ENCODE measurements around the gene BCL2L2. TPM values are rescaled to one million over a fixed set of nuclear protein-coding genes. Genes with fewer than 3 reads are reported as not detected.

Gene BCL2L2
- total RNA-seq, 1 experiment from 2014 or later = 21.3 TPM

DNA sequence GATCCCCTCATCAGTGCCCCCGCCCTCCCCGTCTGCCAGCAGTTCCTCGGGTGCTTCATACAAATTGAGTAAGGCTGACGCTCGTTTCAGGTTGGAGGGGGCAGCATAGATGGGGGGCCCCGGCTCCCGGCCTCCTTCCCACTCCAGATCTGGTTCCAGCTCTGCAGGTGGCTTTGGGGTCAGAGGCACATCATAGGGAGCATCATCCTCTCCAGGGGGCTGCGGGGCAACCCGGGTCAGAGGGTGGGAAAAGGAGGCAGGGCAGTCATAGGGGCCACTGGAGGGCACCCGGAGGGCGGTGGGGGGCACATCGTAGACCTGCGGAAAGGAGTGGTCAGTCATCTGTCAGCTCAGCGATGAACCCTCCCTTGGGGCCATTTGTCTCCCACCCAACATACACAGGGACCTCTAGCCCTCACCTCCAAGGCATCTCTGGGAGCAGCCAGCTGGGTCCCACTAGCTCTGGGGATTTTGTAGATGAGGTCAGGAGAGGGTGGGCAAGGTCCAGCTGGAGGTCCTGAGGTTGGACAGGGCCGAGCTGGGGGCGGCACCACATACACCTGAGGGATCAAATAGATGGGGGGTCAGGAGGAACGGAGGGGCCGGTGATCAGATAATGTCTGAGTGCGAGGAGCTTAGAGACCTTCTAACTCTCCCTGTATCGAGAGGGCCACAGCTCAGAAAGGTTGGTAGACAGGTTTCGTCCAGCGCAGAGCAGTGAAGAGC is 53.3 kb downstream of the BCL2L2 start:
- CTCF ChIA-PET = interaction anchor here (0.9 to 1.0 kb wide), 2 partner anchors 20 to 27 kb away, joined by 3 read pairs; no protein-coding TSS in a partner anchor
- BruUV-seq (replicated peaks) = no TSS peak

DNA sequence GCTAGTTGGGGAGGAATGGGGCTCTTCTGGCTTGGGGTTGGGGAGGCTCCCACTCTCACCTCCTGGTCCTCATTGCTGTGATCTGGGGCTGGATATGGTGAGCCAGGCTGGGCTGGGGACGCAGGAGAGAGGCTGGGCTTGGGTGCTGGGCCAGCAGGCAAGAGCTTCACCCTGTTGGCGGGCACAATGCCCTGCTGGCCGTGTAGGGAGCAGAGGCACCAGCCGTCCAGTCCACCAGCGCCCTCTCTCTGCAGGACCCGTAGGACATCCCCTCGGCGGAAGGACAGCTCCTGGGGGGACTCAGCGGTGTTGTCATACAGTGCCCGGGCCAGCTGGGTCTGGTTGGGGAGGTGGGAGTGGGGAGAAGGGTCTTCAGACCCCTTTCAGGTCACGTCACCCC is 53.9 kb downstream of the BCL2L2 start:
- H3K4me3 Mint-ChIP-seq (ENCODE audit: low read depth, unreplicated experiment) = no peak overlapping the region
- H3K27me3 Mint-ChIP-seq (ENCODE audit: unreplicated experiment) = peaks cover 86% of the 10 kb centered on the region
- BruUV-seq (replicated peaks) = no TSS peak
- intact Hi-C loops (cut with micrococcal nuclease; ENCODE audit: unreplicated experiment) = no loop called here
- H3K27ac Mint-ChIP-seq (ENCODE audit: unreplicated experiment) = no peak overlapping the region
- CTCF ChIA-PET = interaction anchor here (0.9 to 1.0 kb wide), 2 partner anchors 20 to 28 kb away, joined by 3 read pairs; no protein-coding TSS in a partner anchor
- DNase-seq = peak; percentile 13
- TF ChIP-seq, protein P1, sequence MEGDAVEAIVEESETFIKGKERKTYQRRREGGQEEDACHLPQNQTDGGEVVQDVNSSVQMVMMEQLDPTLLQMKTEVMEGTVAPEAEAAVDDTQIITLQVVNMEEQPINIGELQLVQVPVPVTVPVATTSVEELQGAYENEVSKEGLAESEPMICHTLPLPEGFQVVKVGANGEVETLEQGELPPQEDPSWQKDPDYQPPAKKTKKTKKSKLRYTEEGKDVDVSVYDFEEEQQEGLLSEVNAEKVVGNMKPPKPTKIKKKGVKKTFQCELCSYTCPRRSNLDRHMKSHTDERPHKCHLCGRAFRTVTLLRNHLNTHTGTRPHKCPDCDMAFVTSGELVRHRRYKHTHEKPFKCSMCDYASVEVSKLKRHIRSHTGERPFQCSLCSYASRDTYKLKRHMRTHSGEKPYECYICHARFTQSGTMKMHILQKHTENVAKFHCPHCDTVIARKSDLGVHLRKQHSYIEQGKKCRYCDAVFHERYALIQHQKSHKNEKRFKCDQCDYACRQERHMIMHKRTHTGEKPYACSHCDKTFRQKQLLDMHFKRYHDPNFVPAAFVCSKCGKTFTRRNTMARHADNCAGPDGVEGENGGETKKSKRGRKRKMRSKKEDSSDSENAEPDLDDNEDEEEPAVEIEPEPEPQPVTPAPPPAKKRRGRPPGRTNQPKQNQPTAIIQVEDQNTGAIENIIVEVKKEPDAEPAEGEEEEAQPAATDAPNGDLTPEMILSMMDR (IDR thresholded peaks at IDR 0.05; ENCODE audit: unreplicated experiment) = no peak
- no peaks in the 10 kb centered on the region for H3K36me3 Mint-ChIP-seq (ENCODE audit: insufficient read depth, unreplicated experiment)
- H3K9me3 Mint-ChIP-seq (ENCODE audit: low read depth, unreplicated experiment) = no peaks in the 10 kb centered on the region
- no peaks in the 10 kb centered on the region for H3K4me1 Mint-ChIP-seq (ENCODE audit: low read depth, unreplicated experiment)

More for the DNA sequence above, 53.3 kb downstream of the BCL2L2 start:
- intact Hi-C loops (cut with micrococcal nuclease; ENCODE audit: unreplicated experiment) = no loop called here
- TF ChIP-seq, protein P1 (IDR thresholded peaks at IDR 0.05; ENCODE audit: unreplicated experiment) = no peak
- Mint-ChIP-seq H3K9me3 (ENCODE audit: low read depth, unreplicated experiment) (no peaks in the 10 kb centered on the region), H3K4me1 (ENCODE audit: low read depth, unreplicated experiment) (no peaks in the 10 kb centered on the region), H3K4me3 (ENCODE audit: low read depth, unreplicated experiment) (no peak overlapping the region), H3K27ac (ENCODE audit: unreplicated experiment) (no peak overlapping the region), H3K36me3 (ENCODE audit: insufficient read depth, unreplicated experiment) (no peaks in the 10 kb centered on the region), H3K27me3 (ENCODE audit: unreplicated experiment) (peaks cover 87% of the 10 kb centered on the region)
- no peak for DNase-seq

DNA sequence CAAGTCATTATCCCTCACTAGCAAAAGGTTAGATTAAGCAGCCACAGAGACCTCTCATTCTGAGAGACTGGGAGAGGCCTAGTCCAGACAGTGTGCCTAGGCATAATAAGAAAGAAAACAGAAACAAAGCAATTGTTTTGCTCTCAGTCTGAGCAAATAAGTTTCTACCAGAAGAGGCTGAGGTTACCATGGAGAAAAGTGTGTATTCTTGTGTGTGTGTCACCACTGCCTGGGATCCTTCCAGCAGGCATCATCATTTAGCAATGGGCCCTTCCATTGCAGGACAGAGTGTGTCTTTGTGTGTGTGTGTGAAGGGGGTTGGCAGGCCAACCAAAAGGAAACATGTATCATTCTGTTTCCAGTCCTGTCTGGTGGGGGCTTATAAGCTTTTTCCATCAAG is 54.7 kb downstream of the BCL2L2 start:
- TF ChIP-seq, protein P1 (IDR thresholded peaks at IDR 0.05; ENCODE audit: unreplicated experiment) = no peak
- CTCF ChIA-PET = interaction anchor here (0.5 to 1.0 kb wide), 2 partner anchors 19 to 345 kb away, joined by 3 to 4 read pairs; no protein-coding TSS in a partner anchor
- H3K27ac Mint-ChIP-seq (ENCODE audit: unreplicated experiment) = no peak overlapping the region
- H3K9me3 Mint-ChIP-seq (ENCODE audit: low read depth, unreplicated experiment) = no peaks in the 10 kb centered on the region
- H3K36me3 Mint-ChIP-seq (ENCODE audit: insufficient read depth, unreplicated experiment) = no peaks in the 10 kb centered on the region
- no peak for DNase-seq
- intact Hi-C loops (cut with micrococcal nuclease; ENCODE audit: unreplicated experiment) = no loop called here
- peaks cover 83% of the 10 kb centered on the region for H3K27me3 Mint-ChIP-seq (ENCODE audit: unreplicated experiment)
- no peak overlapping the region for H3K4me3 Mint-ChIP-seq (ENCODE audit: low read depth, unreplicated experiment)
- no peaks in the 10 kb centered on the region for H3K4me1 Mint-ChIP-seq (ENCODE audit: low read depth, unreplicated experiment)
- no TSS peak for BruUV-seq (replicated peaks)

Other genes with a start within 250 kb of the BCL2L2 start
- 5.0 and 5.7 TPM in 2 replicates for gene CDH24, start 249.3 kb upstream of the BCL2L2 start, total RNA-seq (2022)
- 181 and 191 TPM in 2 replicates for gene ACIN1, start 211.7 kb upstream of the BCL2L2 start, total RNA-seq (2022)
- gene C14orf119, start 211.3 kb upstream of the BCL2L2 start, total RNA-seq (2022) = 47.0 and 47.3 TPM in 2 replicates
- not detected in 2 replicates for gene CIROP, start 201.8 kb upstream of the BCL2L2 start, total RNA-seq (2022)
- gene CEBPE, start 187.6 kb upstream of the BCL2L2 start, total RNA-seq (2022) = not detected in 2 replicates
- gene SLC7A8, start 123.2 kb upstream of the BCL2L2 start, total RNA-seq (2022) = 0.29 TPM in 1 of 2 replicates, not detected in the other
- gene RNF212B, start 68.9 kb upstream of the BCL2L2 start, total RNA-seq (2022) = not detected in 2 replicates
- gene HOMEZ, start 20.7 kb upstream of the BCL2L2 start, total RNA-seq (2022) = 19.3 and 22.6 TPM in 2 replicates
- gene PPP1R3E, start 4.0 kb upstream of the BCL2L2 start, total RNA-seq (2022) = 12.8 and 16.2 TPM in 2 replicates
- 173 and 181 TPM in 2 replicates for gene PABPN1, start 14.6 kb downstream of the BCL2L2 start, total RNA-seq (2022)
- gene SLC22A17, start 46.1 kb downstream of the BCL2L2 start, total RNA-seq (2022) = 0.39 and 0.61 TPM in 2 replicates
- not detected in 2 replicates for gene EFS, start 58.3 kb downstream of the BCL2L2 start, total RNA-seq (2022)
- gene IL25, start 66.0 kb downstream of the BCL2L2 start, total RNA-seq (2022) = not detected in 2 replicates
- not detected in 2 replicates for gene CMTM5, start 70.2 kb downstream of the BCL2L2 start, total RNA-seq (2022)
- gene MYH6, start 101.4 kb downstream of the BCL2L2 start, total RNA-seq (2022) = not detected in 2 replicates
- not detected in 2 replicates for gene MYH7, start 128.8 kb downstream of the BCL2L2 start, total RNA-seq (2022)
- gene NGDN, start 162.9 kb downstream of the BCL2L2 start, total RNA-seq (2022) = 42.2 and 52.0 TPM in 2 replicates
- gene ZFHX2, start 244.9 kb downstream of the BCL2L2 start, total RNA-seq (2022) = 3.7 TPM in 2 replicates
- gene THTPA, start 249.4 kb downstream of the BCL2L2 start, total RNA-seq (2022) = 15.4 and 18.3 TPM in 2 replicates